Measurements from ENCODE around the gene WFS1.

Gene WFS1

GRCh38 chr4:6298035-6298434, 28.4 kb downstream of the WFS1 start:
- no peak for DNase-seq (ENCODE audit: low read depth, low spot score)

- DNase-seq (ENCODE audit: low read depth, low spot score) = no peak
Measured at GRCh38 chr4:6298852-6299251, 29.2 kb downstream of the WFS1 start.

- no peak for DNase-seq (ENCODE audit: low read depth, low spot score)
Measured at GRCh38 chr4:6299875-6300274, 30.2 kb downstream of the WFS1 start.

- no peak for DNase-seq (ENCODE audit: low read depth, low spot score)
Measured at GRCh38 chr4:6300359-6300758, 30.7 kb downstream of the WFS1 start.

- no peak for DNase-seq (ENCODE audit: low read depth, low spot score)
Measured at GRCh38 chr4:6301051-6301731, 31.5 kb downstream of the WFS1 start.

- no peak for DNase-seq (ENCODE audit: low read depth, low spot score)
Measured at GRCh38 chr4:6301732-6302442, 32.2 kb downstream of the WFS1 start.

- DNase-seq (ENCODE audit: low read depth, low spot score) = no peak
Measured at GRCh38 chr4:6302869-6303268, 33.2 kb downstream of the WFS1 start.

GRCh38 chr4:6303943-6304342, 34.3 kb downstream of the WFS1 start:
- no peak for DNase-seq (ENCODE audit: low read depth, low spot score)

GRCh38 chr4:6306299-6306698, 36.6 kb downstream of the WFS1 start:
- DNase-seq (ENCODE audit: low read depth, low spot score) = no peak

GRCh38 chr4:6307230-6307629, 37.6 kb downstream of the WFS1 start:
- no peak for DNase-seq (ENCODE audit: low read depth, low spot score)

- DNase-seq (ENCODE audit: low read depth, low spot score) = no peak
Measured at GRCh38 chr4:6307891-6308290, 38.2 kb downstream of the WFS1 start.

GRCh38 chr4:6308899-6309643, 39.4 kb downstream of the WFS1 start:
- no peak for DNase-seq (ENCODE audit: low read depth, low spot score)

- DNase-seq (ENCODE audit: low read depth, low spot score) = no peak
Measured at GRCh38 chr4:6309777-6310176, 40.1 kb downstream of the WFS1 start.

- no peak for DNase-seq (ENCODE audit: low read depth, low spot score)
Measured at GRCh38 chr4:6313216-6313615, 43.6 kb downstream of the WFS1 start.

GRCh38 chr4:6316461-6317003, 46.9 kb downstream of the WFS1 start:
- no peak for DNase-seq (ENCODE audit: low read depth, low spot score)

- DNase-seq (ENCODE audit: low read depth, low spot score) = no peak
Measured at GRCh38 chr4:6318206-6318605, 48.6 kb downstream of the WFS1 start.

- no peak for DNase-seq (ENCODE audit: low read depth, low spot score)
Measured at GRCh38 chr4:6319530-6320150, 50.0 kb downstream of the WFS1 start.

GRCh38 chr4:6320663-6321062, 51.0 kb downstream of the WFS1 start:
- DNase-seq (ENCODE audit: low read depth, low spot score) = no peak

GRCh38 chr4:6321361-6321760, 51.7 kb downstream of the WFS1 start:
- no peak for DNase-seq (ENCODE audit: low read depth, low spot score)

- no peak for DNase-seq (ENCODE audit: low read depth, low spot score)
Measured at GRCh38 chr4:6322067-6322760, 52.6 kb downstream of the WFS1 start.

Data from activated naive CD8-positive, alpha-beta T cell treated with anti-CD3 and anti-CD28 coated beads, Interleukin-2, amount 50 U/mL, for 16 hours (primary cell).